HEK293 (cell line): ENCODE measurements around the gene PGAM5.

Source experiments
- CTCF ChIA-PET: fragments of 350-600 bp; formaldehyde crosslinking; extraction: SDS; loops from one replicate; lab custom pipeline; 2021; ENCODE audit warnings: antibody characterized with exemption; lab: Yijun Ruan, JAX
- POLR2A ChIA-PET: fragments of 300-600 bp; formaldehyde crosslinking; extraction: SDS; loops from one replicate; lab custom pipeline; 2020; ENCODE audit warnings: antibody characterized with exemption, inconsistent platforms; lab: Yijun Ruan, JAX
- H3K27ac ChIP-seq: fragments of 200-500 bp; sonication (Bioruptor generic); 2 replicates; pipeline ENCODE4 v1.5.1; 2014; ENCODE audit warnings: low read depth, low read length, control low read depth, inconsistent platforms; ENCODE audit errors: extremely low read depth
- H3K36me3 ChIP-seq, 2 experiments: fragments of 200-500 bp in 1 of 2; sonication (Bioruptor generic) in 1 of 2; 1 replicate in 1 of 2; 2 replicates in 1 of 2; pipeline ENCODE4 v1.5.1; 2014 to 2017; ENCODE audit warnings: inconsistent platforms in 2 of 2, low read length in 2 of 2; ENCODE audit not compliant: control insufficient read depth in 2 of 2, insufficient read depth in 1 of 2
- H3K4me1 ChIP-seq: fragments of 200-500 bp; sonication (Bioruptor generic); 2 replicates; pipeline ENCODE4 v1.5.1; 2014; ENCODE audit warnings: mild to moderate bottlenecking, low read length, inconsistent platforms; ENCODE audit not compliant: control insufficient read depth, insufficient read depth
- H3K4me3 ChIP-seq: 2 replicates; pipeline ENCODE4 v1.5.1; 2011; ENCODE audit warnings: low read depth, mild to moderate bottlenecking, control low read depth, low read length, moderate library complexity
- H3K9me3 ChIP-seq: fragments of 200-500 bp; sonication (Bioruptor generic); 2 replicates; pipeline ENCODE4 v1.5.1; 2014; ENCODE audit warnings: low read depth, low read length, inconsistent platforms; ENCODE audit not compliant: control insufficient read depth, insufficient read depth
- AEBP2 ChIP-seq: fragments of 450-650 bp; formaldehyde crosslinking; IDR thresholded peaks from 2 replicates; pipeline ENCODE4 v1.5.1; 2016; ENCODE audit warnings: missing biosample characterization, missing genetic modification characterization, borderline replicate concordance
- BCL6B ChIP-seq: fragments of 450-650 bp; formaldehyde crosslinking; IDR thresholded peaks from 2 replicates; pipeline ENCODE4 v1.5.1; 2017; ENCODE audit warnings: missing biosample characterization, missing genetic modification characterization
- IKZF3 ChIP-seq: fragments of 450-650 bp; IDR thresholded peaks from 2 replicates; pipeline ENCODE4 v1.5.0; 2018; ENCODE audit warnings: missing biosample characterization, mild to moderate bottlenecking, missing genetic modification characterization, moderate library complexity
- INSM2 ChIP-seq: fragments of 450-650 bp; formaldehyde crosslinking; IDR thresholded peaks from 2 replicates; pipeline ENCODE4 v1.5.1; 2016; ENCODE audit warnings: missing biosample characterization, missing genetic modification characterization
- KLF1 ChIP-seq: fragments of 450-650 bp; formaldehyde crosslinking; IDR thresholded peaks from 2 replicates; pipeline ENCODE4 v1.5.1; 2016; ENCODE audit warnings: missing biosample characterization, missing genetic modification characterization
- OSR2 ChIP-seq: fragments of 450-650 bp; formaldehyde crosslinking; IDR thresholded peaks from 2 replicates; pipeline ENCODE4 v1.5.1; 2016; ENCODE audit warnings: missing biosample characterization, missing genetic modification characterization
- TRIM28 ChIP-seq: IDR thresholded peaks from 2 replicates; pipeline ENCODE4 v1.6.1; 2011; ENCODE audit warnings: low read length, control low read depth, borderline replicate concordance
- ZBTB11 ChIP-seq: fragments of 450-650 bp; formaldehyde crosslinking; conservative IDR thresholded peaks from 2 replicates; pipeline ENCODE4 v1.5.1; 2016; ENCODE audit warnings: low read depth, missing biosample characterization, missing genetic modification characterization
- ZBTB17 ChIP-seq: fragments of 450-650 bp; formaldehyde crosslinking; IDR thresholded peaks from 2 replicates; pipeline ENCODE4 v1.5.1; 2016; ENCODE audit warnings: missing biosample characterization, missing genetic modification characterization
- ZNF112 ChIP-seq: fragments of 450-650 bp; formaldehyde crosslinking; IDR thresholded peaks from 2 replicates; pipeline ENCODE4 v1.5.0; 2017; ENCODE audit warnings: missing biosample characterization, missing genetic modification characterization
- ZNF121 ChIP-seq: fragments of 450-650 bp; formaldehyde crosslinking; IDR thresholded peaks from 2 replicates; pipeline ENCODE4 v1.5.1; 2016; ENCODE audit warnings: missing biosample characterization, missing genetic modification characterization
- ZNF214 ChIP-seq: fragments of 450-650 bp; formaldehyde crosslinking; IDR thresholded peaks from 2 replicates; pipeline ENCODE4 v1.5.1; 2017; ENCODE audit warnings: missing biosample characterization, mild to moderate bottlenecking, missing genetic modification characterization, borderline replicate concordance
- ZNF501 ChIP-seq: fragments of 450-650 bp; formaldehyde crosslinking; IDR thresholded peaks from 2 replicates; pipeline ENCODE4 v1.5.1; 2016; ENCODE audit warnings: missing biosample characterization, missing genetic modification characterization
- ZNF624 ChIP-seq: fragments of 450-650 bp; formaldehyde crosslinking; IDR thresholded peaks from 2 replicates; pipeline ENCODE4 v1.5.1; 2017; ENCODE audit warnings: missing biosample characterization, missing genetic modification characterization
- ZNF639 ChIP-seq: fragments of 450-650 bp; formaldehyde crosslinking; IDR thresholded peaks from 2 replicates; pipeline ENCODE4 v1.5.1; 2016; ENCODE audit warnings: missing biosample characterization, missing genetic modification characterization

The PGAM5 gene

GRCh38 chr12:132711080-132711843, 620 bp downstream of the PGAM5 start (continued):
- TF ChIP-seq TRIM28 (no peak), IKZF3 (no peak), KLF1 (tag by site-specific recombination) (peak; percentile 52), ZBTB11 (tag by site-specific recombination) (peak; percentile 15; the same call in 1 of the 2 replicates), BCL6B (tag by site-specific recombination) (no peak), ZNF624 (no peak), ZNF214 (tag by site-specific recombination) (no peak), ZNF501 (tag by site-specific recombination) (0 out of 2 replicates have a peak, but pooled peaks have one; percentile 54), OSR2 (tag by site-specific recombination) (no peak), AEBP2 (tag by site-specific recombination) (no peak), INSM2 (no peak), ZNF121 (tag by site-specific recombination) (peak; percentile 100), ZNF639 (tag by site-specific recombination) (no peak)

- H3K27ac ChIP-seq, result no peak overlapping the region
- POLR2A ChIA-PET, result no interaction called here
- CTCF ChIA-PET, result interaction anchor here (0.7 kb wide), 1 partner anchor 1536 kb away, joined by 3 read pairs; no protein-coding TSS in a partner anchor
Measured at GRCh38 chr12:132713123-132713522, 2.5 kb downstream of the PGAM5 start.

More at GRCh38 chr12:132713123-132713522, 2.5 kb downstream of the PGAM5 start:
- no peak overlapping the region for H3K4me3 ChIP-seq
- H3K4me1 ChIP-seq, result no peaks in the 10 kb centered on the region
- TF ChIP-seq ZNF112 (tag by site-specific recombination) (no peak), ZBTB17 (peak; percentile 64)
- TF ChIP-seq, all 188 proteins: peak for 1
- Histone ChIP-seq H3K36me3 (peaks cover 6 to 49% of the 10 kb centered on the region in 2 experiments; a peak in 2 of 3 replicates), H3K9me3 (no peaks in the 10 kb centered on the region)
